Lung (tissue), 12 donors: ENCODE results near the gene INO80D. TPM values are rescaled to one million over a fixed set of nuclear protein-coding genes. Genes with fewer than 3 reads are reported as not detected.

Experiments used
- ATAC-seq: fragments of 200-7000 bp; cut with Tn5 transposase; one replicate; pipeline ENCODE4 v1.9.1; 2020; ENCODE audit warnings: moderate number of reproducible peaks; ENCODE audit not compliant: insufficient read depth, low FRiP score
- DNase-seq, 3 donors: peaks; one replicate each; pipeline ENCODE4 v3.0.0-alpha.2; 2013 to 2017
- H3K27ac ChIP-seq, 2 donors: one replicate each; pipeline ENCODE4 v1.5.1; 2013; ENCODE audit warnings: mild to moderate bottlenecking in 2 of 2, moderate library complexity in 2 of 2, control low read depth in 1 of 2, inconsistent platforms in 1 of 2, low read depth in 1 of 2, low read length in 1 of 2
- H3K27me3 ChIP-seq, 3 donors: one replicate each; pipeline ENCODE4 v1.5.1; 2013; ENCODE audit warnings: low read length in 2 of 3; ENCODE audit not compliant: control insufficient read depth in 3 of 3, insufficient read depth in 3 of 3
- H3K36me3 ChIP-seq, 4 donors: one replicate each; pipeline ENCODE4 v1.5.1; 2013; ENCODE audit warnings: low read length in 4 of 4, mild to moderate bottlenecking in 1 of 4, moderate library complexity in 1 of 4; ENCODE audit not compliant: control insufficient read depth in 4 of 4, insufficient read depth in 4 of 4
- H3K4me1 ChIP-seq, 5 donors: one replicate each; pipeline ENCODE4 v1.5.1; 2013; ENCODE audit warnings: low read length in 5 of 5, mild to moderate bottlenecking in 2 of 5, moderate library complexity in 1 of 5; ENCODE audit not compliant: control insufficient read depth in 5 of 5, insufficient read depth in 5 of 5
- H3K4me3 ChIP-seq: one replicate; pipeline ENCODE4 v1.5.1; 2013; ENCODE audit warnings: mild to moderate bottlenecking, control low read depth, moderate library complexity
- H3K9ac ChIP-seq, 2 donors: one replicate each; pipeline ENCODE4 v1.5.1; 2013; ENCODE audit warnings: low read length in 2 of 2, control low read depth in 1 of 2; ENCODE audit not compliant: insufficient read depth in 1 of 2
- H3K9me3 ChIP-seq, 4 donors: one replicate each; pipeline ENCODE4 v1.5.1; 2013; ENCODE audit warnings: low read length in 3 of 4, mild to moderate bottlenecking in 1 of 4, moderate library complexity in 1 of 4; ENCODE audit not compliant: control insufficient read depth in 4 of 4, insufficient read depth in 3 of 4
- WGBS, 2 donors: extraction: QIAGEN DNeasy Blood & Tissue Kit; methylation state at CpG; one replicate each; pipeline ENCODE4 v1.1.7; 2013; 5-methylcytosine and 5-hydroxymethylcytosine counted together
- polyA plus RNA-seq, 2 donors: library from polyadenylated mRNA; stranded (reverse); fragments of 200-250 nt; gene quantifications; one replicate each; pipeline ENCODE4 v1.2.1, GENCODE V29; 2013
- total RNA-seq, 2 donors: library from RNA; depleted of rRNA in 1 of 2; stranded (reverse); fragments of >200 nt in 1 of 2; gene quantifications; one replicate each; pipeline ENCODE4 v1.2.1, GENCODE V29; 2014 to 2021
- TF ChIP-seq, protein P1 (sequence below): IDR thresholded peaks from 2 replicates; pipeline ENCODE4 v1.5.1; 2012; ENCODE audit warnings: mild to moderate bottlenecking; ENCODE audit errors: control extremely low read depth, extremely low read depth
- donor health status: control.
- donor health status: control.
- donor health status: Bipolar disorder and iron deficiency.
- donor health status: healthy.
- donor health status: DM: yes; HTN: yes; CAD: no.

The INO80D gene
- total and polyA plus RNA-seq, 4 donors, result 1.9 to 33.5 (median 13.7) TPM

DNA sequence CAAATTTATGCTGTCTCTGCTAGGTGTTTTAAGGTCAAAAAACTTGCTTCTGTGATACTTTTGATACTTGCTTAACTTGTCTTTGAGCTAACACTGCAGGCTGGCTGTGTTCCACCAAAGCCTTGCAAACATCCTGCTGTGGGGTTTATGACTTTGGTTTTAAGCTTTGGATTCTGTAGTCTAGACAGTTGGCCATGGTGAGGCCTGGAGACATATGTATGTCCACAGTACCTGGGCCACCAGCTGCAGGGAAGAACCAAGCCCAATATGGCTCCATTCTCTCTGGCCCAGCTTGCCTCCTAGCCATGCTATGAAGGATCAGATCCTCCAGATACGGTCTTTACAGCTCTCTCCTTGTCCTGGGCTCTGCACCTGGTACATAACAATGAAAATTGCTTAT is 113.9 kb downstream of the INO80D start:
- Histone ChIP-seq H3K9ac (no peak overlapping the region), H3K9me3 (no peaks in the 10 kb centered on the region), H3K4me3 (no peak overlapping the region), H3K4me1 (peaks cover 0 to 12% (median 7%) of the 10 kb centered on the region in 5 donors), H3K27me3 (no peaks in the 10 kb centered on the region), H3K27ac (peak overlapping the region in 1 of 2 donors; percentile 30), H3K36me3 (no peaks in the 10 kb centered on the region)
- no peak for ATAC-seq
- TF ChIP-seq, protein P1, sequence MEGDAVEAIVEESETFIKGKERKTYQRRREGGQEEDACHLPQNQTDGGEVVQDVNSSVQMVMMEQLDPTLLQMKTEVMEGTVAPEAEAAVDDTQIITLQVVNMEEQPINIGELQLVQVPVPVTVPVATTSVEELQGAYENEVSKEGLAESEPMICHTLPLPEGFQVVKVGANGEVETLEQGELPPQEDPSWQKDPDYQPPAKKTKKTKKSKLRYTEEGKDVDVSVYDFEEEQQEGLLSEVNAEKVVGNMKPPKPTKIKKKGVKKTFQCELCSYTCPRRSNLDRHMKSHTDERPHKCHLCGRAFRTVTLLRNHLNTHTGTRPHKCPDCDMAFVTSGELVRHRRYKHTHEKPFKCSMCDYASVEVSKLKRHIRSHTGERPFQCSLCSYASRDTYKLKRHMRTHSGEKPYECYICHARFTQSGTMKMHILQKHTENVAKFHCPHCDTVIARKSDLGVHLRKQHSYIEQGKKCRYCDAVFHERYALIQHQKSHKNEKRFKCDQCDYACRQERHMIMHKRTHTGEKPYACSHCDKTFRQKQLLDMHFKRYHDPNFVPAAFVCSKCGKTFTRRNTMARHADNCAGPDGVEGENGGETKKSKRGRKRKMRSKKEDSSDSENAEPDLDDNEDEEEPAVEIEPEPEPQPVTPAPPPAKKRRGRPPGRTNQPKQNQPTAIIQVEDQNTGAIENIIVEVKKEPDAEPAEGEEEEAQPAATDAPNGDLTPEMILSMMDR, result no peak
- peak; percentile 52 to 84 (median 56) for DNase-seq
- 86 to 87% methylated on average over 1 of the region's 1 CpG for WGBS, 2 donors

DNA sequence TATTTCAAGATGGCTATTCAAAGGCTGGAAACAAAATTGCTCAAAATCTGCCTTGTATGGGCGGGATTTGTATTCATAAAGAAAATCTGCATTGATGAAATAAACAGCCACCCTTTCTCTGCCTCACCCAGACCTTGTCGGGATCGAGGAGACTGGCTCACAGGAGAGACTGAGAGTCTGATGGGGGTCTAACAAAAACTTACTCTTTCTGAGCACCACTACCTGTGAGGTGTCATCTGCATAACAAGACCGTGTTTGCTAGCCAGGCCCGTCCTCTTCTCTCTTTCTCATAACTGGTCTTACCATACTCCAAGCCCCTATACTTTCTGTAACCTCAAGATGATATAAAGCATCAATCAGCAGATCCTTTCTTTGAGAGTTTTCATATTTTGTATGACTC is 115.6 kb downstream of the INO80D start:
- Histone ChIP-seq H3K9me3 (peaks cover 0 to 1% (median 0%) of the 10 kb centered on the region in 4 donors), H3K4me1 (peaks cover 0 to 9% (median 2%) of the 10 kb centered on the region in 5 donors), H3K4me3 (no peak overlapping the region), H3K27ac (no peak overlapping the region), H3K9ac (no peak overlapping the region), H3K36me3 (no peaks in the 10 kb centered on the region), H3K27me3 (no peaks in the 10 kb centered on the region)
- ATAC-seq, result no peak
- 78 to 82% methylated on average over 5 of the region's 5 CpGs for WGBS, 2 donors
- TF ChIP-seq, protein P1, result no peak
- DNase-seq, result no peak

DNA sequence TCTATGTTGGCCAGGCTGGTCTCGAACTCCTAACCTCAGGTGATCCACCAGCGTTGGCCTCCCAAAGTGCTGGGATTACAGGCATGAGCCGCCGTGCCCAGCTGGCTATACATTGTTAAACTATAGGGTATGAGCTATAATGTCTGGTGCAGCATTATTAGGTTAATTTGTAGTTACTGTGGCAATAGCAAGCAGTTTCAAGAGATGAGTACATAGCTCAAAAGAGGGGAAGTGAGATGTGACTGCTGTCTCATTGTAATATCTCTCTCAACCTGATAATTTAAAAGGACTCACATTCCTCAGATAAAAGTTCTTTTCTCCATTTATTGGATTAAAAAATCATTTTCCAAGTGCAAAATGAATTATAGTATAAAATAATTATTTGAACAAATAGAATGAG is 116.4 kb downstream of the INO80D start:
- Histone ChIP-seq H3K4me1 (peaks cover 0 to 2% (median 0%) of the 10 kb centered on the region in 5 donors), H3K36me3 (no peaks in the 10 kb centered on the region), H3K27me3 (no peaks in the 10 kb centered on the region), H3K27ac (no peak overlapping the region), H3K9ac (no peak overlapping the region), H3K4me3 (no peak overlapping the region), H3K9me3 (peaks cover 0 to 1% (median 0%) of the 10 kb centered on the region in 4 donors)
- no peak for DNase-seq
- ATAC-seq, result no peak
- TF ChIP-seq, protein P1, result no peak
- 92 to 94% methylated on average over 4 of the region's 4 CpGs for WGBS, 2 donors
